HG03066 (cell line): ENCODE measurements around the gene ZNF428.
"Not testable (repeated sequence)": the region's sequence is repeated elsewhere in the genome, so short reads cannot be mapped to it uniquely, and the experiment has no call there.

ENCODE experiments used
- ATAC-seq: cut with Tn5 transposase; IDR thresholded peaks from one replicate; pipeline ENCODE4 v1.9.1; 2021; ENCODE audit warnings: low read depth; ENCODE audit not compliant: unreplicated experiment

Gene ZNF428

GRCh38 chr19:43619262-43620060 lies at the start of gene ZNF428:
Gene ZNF428 (minus strand): TSS chr19:43619629. CDS start chr19:43614304, 5,325 bp downstream.
- ATAC-seq = peak; percentile 73

- peak; percentile 84 for ATAC-seq
These were observed 49.1 kb upstream of the ZNF428 start for GRCh38 chr19:43668406-43669109.

- ATAC-seq = no peak
These were observed 48.5 kb upstream of the ZNF428 start for GRCh38 chr19:43667876-43668405.

GRCh38 chr19:43667126-43667875 lies 47.9 kb upstream of the ZNF428 start:
- no peak for ATAC-seq

- ATAC-seq = no peak
These were observed 44.6 kb upstream of the ZNF428 start for GRCh38 chr19:43664018-43664417.

GRCh38 chr19:43662487-43662886 lies 43.1 kb upstream of the ZNF428 start:
- ATAC-seq = no peak

GRCh38 chr19:43660971-43661360 lies 41.5 kb upstream of the ZNF428 start:
- ATAC-seq = no peak

GRCh38 chr19:43660301-43660970 lies 41.0 kb upstream of the ZNF428 start:
- ATAC-seq = no peak

GRCh38 chr19:43658494-43658893 lies 39.1 kb upstream of the ZNF428 start:
- no peak for ATAC-seq

GRCh38 chr19:43658001-43658400 lies 38.6 kb upstream of the ZNF428 start:
- no peak for ATAC-seq

- ATAC-seq = no peak
These were observed 37.0 kb upstream of the ZNF428 start for GRCh38 chr19:43656436-43656835.

GRCh38 chr19:43652546-43652874 lies 33.1 kb upstream of the ZNF428 start:
- ATAC-seq = no peak

GRCh38 chr19:43651758-43652545 lies 32.5 kb upstream of the ZNF428 start:
- ATAC-seq = no peak

GRCh38 chr19:43650276-43650675 lies 30.8 kb upstream of the ZNF428 start:
- ATAC-seq = not testable (repeated sequence)

- ATAC-seq = no peak
These were observed 30.1 kb upstream of the ZNF428 start for GRCh38 chr19:43649514-43649913.

GRCh38 chr19:43648633-43649032 lies 29.2 kb upstream of the ZNF428 start:
- ATAC-seq = no peak

- no peak for ATAC-seq
These were observed 24.8 kb upstream of the ZNF428 start for GRCh38 chr19:43644181-43644580.

GRCh38 chr19:43643326-43643725 lies 23.9 kb upstream of the ZNF428 start:
- no peak for ATAC-seq

GRCh38 chr19:43642531-43642930 lies 23.1 kb upstream of the ZNF428 start:
- no peak for ATAC-seq

GRCh38 chr19:43641333-43641732 lies 21.9 kb upstream of the ZNF428 start:
- ATAC-seq = no peak
